ENCODE results near the gene ADAM8. TPM values are rescaled to one million over a fixed set of nuclear protein-coding genes. Genes with fewer than 3 reads are reported as not detected.

The ADAM8 gene
- total RNA-seq, 3 donors from 2014 or later (not counting 1 experiment from before 2014, with no cell fraction given) = 357 to 682 (median 425) TPM

DNA sequence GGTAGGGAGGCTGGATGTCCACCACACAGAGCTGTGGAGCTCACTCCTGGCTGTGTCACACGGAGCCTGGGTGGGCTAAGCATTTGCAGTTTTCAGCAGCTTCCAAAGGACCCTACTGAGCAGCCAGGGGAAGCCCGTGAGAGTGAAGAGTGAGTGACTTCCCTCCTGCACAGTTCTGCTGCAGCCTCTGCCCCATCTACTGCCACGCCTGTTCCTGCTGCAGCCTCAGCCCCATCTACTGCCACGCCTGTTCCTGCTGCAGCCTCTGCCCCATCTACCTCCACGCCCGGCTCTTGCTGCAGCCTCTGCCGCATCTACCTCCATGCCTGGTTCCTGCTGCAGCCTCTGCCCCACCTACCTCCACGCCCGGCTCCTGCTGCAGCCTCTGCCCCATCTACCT is 12.2 kb downstream of the ADAM8 start:
- ATAC-seq (no peak), DNase-seq (peak in 1 of 2 donors; percentile 75)
- H3K27me3 Mint-ChIP-seq (ENCODE audit: low read depth in 2 of 2) = no peaks in the 10 kb centered on the region
- intact Hi-C loops (cut with micrococcal nuclease) = no loop called here
- H3K9me3 Mint-ChIP-seq = no peaks in the 10 kb centered on the region
- H3K27ac Mint-ChIP-seq = peak overlapping the region; percentile 54 to 61
- Histone ChIP-seq H3K27me3 (ENCODE audit: control insufficient read depth, insufficient read depth, low read length) (no peaks in the 10 kb centered on the region), H3K4me3 (ENCODE audit: low read length) (no peak overlapping the region), H3K27ac (ENCODE audit: low read length) (no peak overlapping the region), H3K9me3 (ENCODE audit: control insufficient read depth, insufficient read depth, low read length) (no peaks in the 10 kb centered on the region), H3K4me1 (ENCODE audit: control insufficient read depth, insufficient read depth, low read length) (peaks cover 57% of the 10 kb centered on the region), H3K36me3 (ENCODE audit: control insufficient read depth, insufficient read depth, low read length) (peaks cover 51% of the 10 kb centered on the region)
- H3K36me3 Mint-ChIP-seq = no peaks in the 10 kb centered on the region
- WGBS (ENCODE audit: insufficient coverage) = 34% methylated on average over 9 of the region's 9 CpGs
- peaks cover 10 to 56% of the 10 kb centered on the region in 2 donors for H3K4me1 Mint-ChIP-seq
- peak overlapping the region; percentile 49 for H3K4me3 Mint-ChIP-seq
- TF ChIP-seq, protein P1, sequence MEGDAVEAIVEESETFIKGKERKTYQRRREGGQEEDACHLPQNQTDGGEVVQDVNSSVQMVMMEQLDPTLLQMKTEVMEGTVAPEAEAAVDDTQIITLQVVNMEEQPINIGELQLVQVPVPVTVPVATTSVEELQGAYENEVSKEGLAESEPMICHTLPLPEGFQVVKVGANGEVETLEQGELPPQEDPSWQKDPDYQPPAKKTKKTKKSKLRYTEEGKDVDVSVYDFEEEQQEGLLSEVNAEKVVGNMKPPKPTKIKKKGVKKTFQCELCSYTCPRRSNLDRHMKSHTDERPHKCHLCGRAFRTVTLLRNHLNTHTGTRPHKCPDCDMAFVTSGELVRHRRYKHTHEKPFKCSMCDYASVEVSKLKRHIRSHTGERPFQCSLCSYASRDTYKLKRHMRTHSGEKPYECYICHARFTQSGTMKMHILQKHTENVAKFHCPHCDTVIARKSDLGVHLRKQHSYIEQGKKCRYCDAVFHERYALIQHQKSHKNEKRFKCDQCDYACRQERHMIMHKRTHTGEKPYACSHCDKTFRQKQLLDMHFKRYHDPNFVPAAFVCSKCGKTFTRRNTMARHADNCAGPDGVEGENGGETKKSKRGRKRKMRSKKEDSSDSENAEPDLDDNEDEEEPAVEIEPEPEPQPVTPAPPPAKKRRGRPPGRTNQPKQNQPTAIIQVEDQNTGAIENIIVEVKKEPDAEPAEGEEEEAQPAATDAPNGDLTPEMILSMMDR (IDR thresholded peaks at IDR 0.05) = no peak

DNA sequence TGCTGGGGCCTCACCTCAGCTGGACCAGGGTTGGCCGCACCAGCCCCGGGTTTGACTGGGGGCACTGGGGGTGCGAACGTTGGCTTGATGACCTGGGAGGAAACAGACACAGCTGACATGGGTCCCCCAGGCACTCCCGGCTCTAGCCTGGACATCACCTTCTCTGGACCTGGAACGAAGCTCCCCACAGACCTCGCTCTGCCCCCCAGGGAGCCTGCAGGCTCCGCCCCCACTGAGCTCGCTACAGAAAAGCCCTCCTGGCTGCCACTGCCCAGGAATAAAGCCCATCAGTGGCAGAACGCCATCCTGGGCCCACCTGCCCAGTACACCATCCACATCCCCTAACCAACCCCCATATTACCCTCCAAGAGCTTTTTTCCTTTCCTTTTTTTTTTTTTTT is 13.0 kb downstream of the ADAM8 start:
- H3K36me3 ChIP-seq (ENCODE audit: control insufficient read depth, insufficient read depth, low read length) = peaks cover 43% of the 10 kb centered on the region
- H3K4me3 ChIP-seq (ENCODE audit: low read length) = no peak overlapping the region
- Mint-ChIP-seq H3K36me3 (no peaks in the 10 kb centered on the region), H3K9me3 (no peaks in the 10 kb centered on the region), H3K4me3 (peak overlapping the region; percentile 37), H3K4me1 (peaks cover 16 to 64% of the 10 kb centered on the region in 2 donors), H3K27ac (peak overlapping the region; percentile 54 to 61), H3K27me3 (ENCODE audit: low read depth in 2 of 2) (no peaks in the 10 kb centered on the region)
- H3K9me3 ChIP-seq (ENCODE audit: control insufficient read depth, insufficient read depth, low read length) = no peaks in the 10 kb centered on the region
- peaks cover 64% of the 10 kb centered on the region for H3K4me1 ChIP-seq (ENCODE audit: control insufficient read depth, insufficient read depth, low read length)
- no peak for ATAC-seq
- WGBS (ENCODE audit: insufficient coverage) = 95% methylated on average over 10 of the region's 10 CpGs
- DNase-seq = no peak
- no peaks in the 10 kb centered on the region for H3K27me3 ChIP-seq (ENCODE audit: control insufficient read depth, insufficient read depth, low read length)
- no peak overlapping the region for H3K27ac ChIP-seq (ENCODE audit: low read length)
- TF ChIP-seq, protein P1 (IDR thresholded peaks at IDR 0.05) = no peak
- intact Hi-C loops (cut with micrococcal nuclease) = no loop called here

DNA sequence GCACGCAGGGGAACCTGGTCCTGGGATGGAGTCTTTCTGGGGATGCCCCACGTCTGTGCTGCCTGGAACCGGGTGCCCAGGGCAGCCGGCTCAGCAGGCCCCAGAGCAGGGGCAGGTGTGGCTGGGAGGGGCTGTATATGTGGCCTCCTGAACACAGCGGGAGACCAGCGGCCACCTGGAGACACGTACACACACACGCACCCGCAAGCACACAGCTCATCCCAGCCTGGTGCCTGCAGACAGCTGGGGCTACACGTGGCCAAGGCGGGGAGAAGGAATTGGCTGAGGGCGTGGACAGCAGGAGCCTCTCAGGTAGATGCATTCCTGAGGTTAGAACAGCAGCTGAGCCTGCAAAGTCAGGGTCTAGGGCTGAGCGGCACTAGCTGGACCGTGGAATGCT is 14.0 kb downstream of the ADAM8 start:
- DNase-seq (peak in 1 of 2 donors; percentile 28), ATAC-seq (no peak)
- Histone ChIP-seq H3K9me3 (ENCODE audit: control insufficient read depth, insufficient read depth, low read length) (no peaks in the 10 kb centered on the region), H3K4me3 (ENCODE audit: low read length) (no peak overlapping the region), H3K27ac (ENCODE audit: low read length) (peak overlapping the region; percentile 62), H3K27me3 (ENCODE audit: control insufficient read depth, insufficient read depth, low read length) (no peaks in the 10 kb centered on the region), H3K4me1 (ENCODE audit: control insufficient read depth, insufficient read depth, low read length) (peaks cover 74% of the 10 kb centered on the region), H3K36me3 (ENCODE audit: control insufficient read depth, insufficient read depth, low read length) (peaks cover 33% of the 10 kb centered on the region)
- Mint-ChIP-seq H3K27ac (peak overlapping the region in 1 of 2 donors; percentile 46), H3K4me3 (peak overlapping the region; percentile 69), H3K9me3 (no peaks in the 10 kb centered on the region), H3K27me3 (ENCODE audit: low read depth in 2 of 2) (no peaks in the 10 kb centered on the region), H3K4me1 (peaks cover 17 to 72% of the 10 kb centered on the region in 2 donors), H3K36me3 (no peaks in the 10 kb centered on the region)
- WGBS (ENCODE audit: insufficient coverage) = 91% methylated on average over 14 of the region's 14 CpGs
- TF ChIP-seq, protein P1 (IDR thresholded peaks at IDR 0.05) = no peak
- intact Hi-C loops (cut with micrococcal nuclease) = no loop called here

DNA sequence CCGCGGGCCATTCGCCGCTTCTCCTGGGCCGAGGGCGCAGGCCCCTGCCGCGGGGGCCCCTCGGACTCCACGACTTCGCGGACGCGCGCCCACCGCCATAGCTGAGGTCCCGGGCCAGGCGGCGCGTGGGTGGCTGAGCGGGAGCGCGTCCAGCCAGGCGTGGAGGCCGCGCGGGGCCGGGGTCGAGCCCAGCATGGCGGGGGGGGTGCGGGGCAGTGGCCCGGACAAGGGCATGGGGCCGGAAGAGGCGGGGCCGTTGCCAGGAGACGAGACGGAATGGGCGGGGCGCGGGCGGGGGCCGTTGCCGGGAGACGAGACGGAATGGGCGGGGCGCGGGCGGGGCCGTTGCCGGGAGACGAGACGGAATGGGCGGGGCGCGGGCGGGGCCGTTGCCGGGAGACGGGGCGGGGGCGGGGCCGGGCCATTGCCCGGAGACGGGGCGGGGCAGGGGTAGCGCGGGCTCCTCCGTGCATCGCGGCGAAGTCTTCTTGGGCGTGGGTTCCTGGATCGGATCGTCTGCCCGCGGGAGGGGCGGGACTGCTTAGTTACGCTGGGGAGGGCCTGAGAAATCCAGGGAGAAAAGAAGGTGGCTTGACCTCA is 14.8 kb downstream of the ADAM8 start:
- H3K4me1 ChIP-seq (ENCODE audit: control insufficient read depth, insufficient read depth, low read length) = peaks cover 83% of the 10 kb centered on the region
- DNase-seq (peak; percentile 67 to 87), ATAC-seq (peak; percentile 52 to 81 (median 69))
- H3K36me3 Mint-ChIP-seq = no peaks in the 10 kb centered on the region
- under 1% methylated on average over 78 of the region's 79 CpGs for whole genome bisulfite sequencing (ENCODE audit: insufficient coverage)
- H3K9me3 Mint-ChIP-seq = no peaks in the 10 kb centered on the region
- H3K27me3 ChIP-seq (ENCODE audit: control insufficient read depth, insufficient read depth, low read length) = no peaks in the 10 kb centered on the region
- peak overlapping the region; percentile 46 to 65 for H3K27ac Mint-ChIP-seq
- H3K9me3 ChIP-seq (ENCODE audit: control insufficient read depth, insufficient read depth, low read length) = no peaks in the 10 kb centered on the region
- intact Hi-C loops (cut with micrococcal nuclease) = no loop called here
- peak overlapping the region; percentile 69 for H3K4me3 Mint-ChIP-seq
- TF ChIP-seq, protein P1 (IDR thresholded peaks at IDR 0.05) = no peak
- peaks cover 0 to 2% of the 10 kb centered on the region in 2 donors for H3K27me3 Mint-ChIP-seq (ENCODE audit: low read depth in 2 of 2)
- H3K27ac ChIP-seq (ENCODE audit: low read length) = peak overlapping the region; percentile 85
- H3K36me3 ChIP-seq (ENCODE audit: control insufficient read depth, insufficient read depth, low read length) = peaks cover 26% of the 10 kb centered on the region
- H3K4me3 ChIP-seq (ENCODE audit: low read length) = peak overlapping the region; percentile 39
- H3K4me1 Mint-ChIP-seq = peaks cover 23 to 77% of the 10 kb centered on the region in 2 donors

All from natural killer cell (primary cell).